ENCODE measurements around the gene PAPPA2. TPM values are rescaled to one million over a fixed set of nuclear protein-coding genes. Genes with fewer than 3 reads are reported as not detected.

PAPPA2 gene
- total and polyA plus RNA-seq, 11 donors = 0.04 to 1.5 (median 0.38) TPM

DNA sequence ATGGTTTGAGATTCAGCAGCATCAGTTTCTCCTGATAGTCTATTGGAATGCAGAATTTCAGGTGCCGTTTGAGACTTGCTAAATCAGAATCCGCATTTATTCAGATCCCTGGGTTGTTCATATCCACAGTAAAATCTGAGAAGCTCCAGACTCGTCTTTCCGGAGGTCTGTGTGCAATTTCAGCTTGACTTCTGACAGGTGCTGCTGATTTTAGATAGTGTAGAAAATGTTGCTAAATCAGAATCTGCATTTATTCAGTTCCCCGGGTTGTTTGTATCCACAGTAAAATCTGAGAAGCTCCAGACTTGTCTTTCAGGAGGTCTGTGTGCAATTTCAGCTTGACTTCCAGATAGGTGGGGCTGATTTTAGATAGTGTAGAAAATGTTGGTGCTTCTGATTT, 113.7 kb downstream of the PAPPA2 start:
- H3K27ac ChIP-seq = no peak overlapping the region
- intact Hi-C loops (cut with DNase I) = no loop called here

DNA sequence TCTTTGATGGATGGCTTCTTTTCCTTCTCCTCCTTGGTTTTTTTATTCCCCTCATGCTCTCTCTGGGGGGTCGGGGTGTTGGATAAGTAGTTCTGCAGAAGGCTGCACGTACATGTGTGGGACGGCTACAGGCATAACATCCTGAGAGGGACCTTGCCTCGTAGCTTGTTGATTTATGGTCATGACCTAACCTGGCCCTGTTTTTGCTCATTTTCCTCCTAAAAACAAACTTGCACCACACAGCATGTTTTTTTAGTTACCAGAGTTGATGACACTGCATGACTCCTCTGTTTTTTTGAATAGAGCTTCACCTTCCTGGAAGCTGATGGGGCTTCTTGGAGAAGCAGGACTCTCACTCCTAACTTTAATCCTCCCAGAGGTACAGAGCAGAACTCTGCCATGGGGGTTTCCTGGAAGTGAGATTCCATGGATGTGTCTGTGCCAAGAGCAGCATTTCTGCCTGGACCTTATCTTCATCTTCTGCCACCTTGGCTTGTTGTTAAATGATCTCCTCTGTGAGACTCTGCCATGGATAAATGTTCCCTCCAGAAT, 114.7 kb downstream of the PAPPA2 start:
- ATAC-seq = no peak
- H3K9me3 ChIP-seq = no peaks in the 10 kb centered on the region
- H3K4me3 ChIP-seq = no peak overlapping the region
- no peak for DNase-seq
- no peaks in the 10 kb centered on the region for H3K36me3 ChIP-seq
- no peak for TF ChIP-seq POLR2A (IDR thresholded peaks at IDR 0.05)
- TF ChIP-seq, protein P1, sequence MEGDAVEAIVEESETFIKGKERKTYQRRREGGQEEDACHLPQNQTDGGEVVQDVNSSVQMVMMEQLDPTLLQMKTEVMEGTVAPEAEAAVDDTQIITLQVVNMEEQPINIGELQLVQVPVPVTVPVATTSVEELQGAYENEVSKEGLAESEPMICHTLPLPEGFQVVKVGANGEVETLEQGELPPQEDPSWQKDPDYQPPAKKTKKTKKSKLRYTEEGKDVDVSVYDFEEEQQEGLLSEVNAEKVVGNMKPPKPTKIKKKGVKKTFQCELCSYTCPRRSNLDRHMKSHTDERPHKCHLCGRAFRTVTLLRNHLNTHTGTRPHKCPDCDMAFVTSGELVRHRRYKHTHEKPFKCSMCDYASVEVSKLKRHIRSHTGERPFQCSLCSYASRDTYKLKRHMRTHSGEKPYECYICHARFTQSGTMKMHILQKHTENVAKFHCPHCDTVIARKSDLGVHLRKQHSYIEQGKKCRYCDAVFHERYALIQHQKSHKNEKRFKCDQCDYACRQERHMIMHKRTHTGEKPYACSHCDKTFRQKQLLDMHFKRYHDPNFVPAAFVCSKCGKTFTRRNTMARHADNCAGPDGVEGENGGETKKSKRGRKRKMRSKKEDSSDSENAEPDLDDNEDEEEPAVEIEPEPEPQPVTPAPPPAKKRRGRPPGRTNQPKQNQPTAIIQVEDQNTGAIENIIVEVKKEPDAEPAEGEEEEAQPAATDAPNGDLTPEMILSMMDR (IDR thresholded peaks at IDR 0.05) = no peak
- H3K27ac ChIP-seq = no peak overlapping the region
- 36 to 62% (median 50%) methylated on average over 4 of the region's 4 CpGs for WGBS, 4 donors
- no peaks in the 10 kb centered on the region for H3K4me1 ChIP-seq
- intact Hi-C loops (cut with DNase I) = no loop called here
- no peaks in the 10 kb centered on the region for H3K27me3 ChIP-seq

More for the DNA sequence above, 113.7 kb downstream of the PAPPA2 start:
- Histone ChIP-seq H3K36me3 (no peaks in the 10 kb centered on the region), H3K4me3 (no peak overlapping the region), H3K4me1 (no peaks in the 10 kb centered on the region), H3K9me3 (no peaks in the 10 kb centered on the region), H3K27me3 (no peaks in the 10 kb centered on the region)
- DNase-seq = no peak
- TF ChIP-seq, protein P1 (IDR thresholded peaks at IDR 0.05) = no peak
- no peak for TF ChIP-seq POLR2A (IDR thresholded peaks at IDR 0.05)
- 67 to 80% (median 71%) methylated on average over 5 of the region's 5 CpGs for WGBS, 4 donors
- no peak for ATAC-seq

DNA sequence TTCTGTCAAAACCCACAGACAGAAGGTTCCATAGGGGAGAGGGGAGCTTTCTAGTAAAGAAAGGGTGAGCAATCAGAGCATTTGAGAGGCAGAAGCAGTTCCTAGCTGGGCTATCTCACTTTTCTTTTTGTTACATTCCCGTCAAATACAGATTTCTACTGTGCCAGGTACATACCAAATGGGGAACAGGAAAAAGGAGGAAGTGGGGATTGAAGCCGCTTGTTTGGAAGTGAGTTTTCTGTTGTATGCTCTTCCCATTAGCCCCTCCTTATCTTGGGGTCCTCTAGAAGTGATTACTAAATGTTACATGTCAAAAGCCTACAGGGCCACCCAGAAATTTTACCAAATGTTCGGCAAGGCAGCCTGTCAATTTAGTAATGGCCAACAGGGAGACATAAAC, 116.1 kb downstream of the PAPPA2 start:
- H3K27me3 ChIP-seq = no peaks in the 10 kb centered on the region

DNA sequence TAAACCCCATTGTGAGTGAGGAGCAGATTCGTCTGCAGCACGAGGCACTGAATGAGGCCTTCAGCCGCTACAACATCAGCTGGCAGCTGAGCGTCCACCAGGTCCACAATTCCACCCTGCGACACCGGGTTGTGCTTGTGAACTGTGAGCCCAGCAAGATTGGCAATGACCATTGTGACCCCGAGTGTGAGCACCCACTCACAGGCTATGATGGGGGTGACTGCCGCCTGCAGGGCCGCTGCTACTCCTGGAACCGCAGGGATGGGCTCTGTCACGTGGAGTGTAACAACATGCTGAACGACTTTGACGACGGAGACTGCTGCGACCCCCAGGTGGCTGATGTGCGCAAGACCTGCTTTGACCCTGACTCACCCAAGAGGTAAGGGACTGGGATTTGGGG, 132.2 kb downstream of the PAPPA2 start:
- ATAC-seq = no peak
- intact Hi-C loops (cut with DNase I) = no loop called here
- WGBS, 4 donors = 90 to 96% (median 92%) methylated on average over 16 of the region's 16 CpGs

More for the DNA sequence above, 116.1 kb downstream of the PAPPA2 start:
- TF ChIP-seq, protein P1 (IDR thresholded peaks at IDR 0.05) = no peak
- DNase-seq (no peak), ATAC-seq (no peak)
- Histone ChIP-seq H3K36me3 (no peaks in the 10 kb centered on the region), H3K4me1 (no peaks in the 10 kb centered on the region), H3K4me3 (no peak overlapping the region), H3K27ac (no peak overlapping the region), H3K9me3 (no peaks in the 10 kb centered on the region)
- 61 to 70% (median 67%) methylated on average over 3 of the region's 3 CpGs for WGBS, 4 donors
- intact Hi-C loops (cut with DNase I) = no loop called here

More for the DNA sequence above, 132.2 kb downstream of the PAPPA2 start:
- no peak for DNase-seq
- TF ChIP-seq POLR2A (IDR thresholded peaks at IDR 0.05) = no peak
- TF ChIP-seq, protein P1 (IDR thresholded peaks at IDR 0.05) = no peak
- H3K27me3 ChIP-seq = no peaks in the 10 kb centered on the region
- H3K4me3 ChIP-seq = no peak overlapping the region
- H3K9me3 ChIP-seq = no peaks in the 10 kb centered on the region
- H3K36me3 ChIP-seq = no peaks in the 10 kb centered on the region
- H3K4me1 ChIP-seq = no peaks in the 10 kb centered on the region
- H3K27ac ChIP-seq = no peak overlapping the region
